ENCODE measurements around the gene CCT8. TPM values are rescaled to one million over a fixed set of nuclear protein-coding genes. Genes with fewer than 3 reads are reported as not detected.

The CCT8 gene
- total RNA-seq, 1 donor from 2014 or later = 308 TPM

DNA sequence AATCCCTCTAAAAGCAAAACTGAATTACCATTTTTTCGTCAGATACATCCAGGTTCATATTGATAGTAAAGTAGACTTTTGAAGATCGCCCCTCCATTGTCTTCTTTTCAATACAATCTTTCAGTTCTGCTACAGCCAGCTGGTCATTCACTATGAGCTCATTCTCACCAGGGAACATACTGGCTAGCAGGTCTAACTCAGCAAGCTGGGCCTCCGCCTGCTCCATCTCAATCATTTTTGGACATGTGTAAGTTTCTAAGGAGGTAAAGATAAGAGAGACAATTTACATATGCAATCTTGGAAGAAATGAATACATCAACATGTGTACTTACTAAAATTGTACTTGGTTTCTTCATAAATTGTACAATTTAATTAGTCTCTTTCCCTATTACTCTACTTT lies 65.1 kb downstream of the CCT8 start:
- no peaks in the 10 kb centered on the region for H3K36me3 Mint-ChIP-seq (ENCODE audit: low read depth)
- no peak for TF ChIP-seq CTCF (conservative IDR thresholded peaks at IDR 0.05)
- no peaks in the 10 kb centered on the region for H3K4me1 Mint-ChIP-seq
- no peak overlapping the region for H3K4me3 Mint-ChIP-seq
- no peaks in the 10 kb centered on the region for H3K9me3 Mint-ChIP-seq
- H3K27ac Mint-ChIP-seq (ENCODE audit: unreplicated experiment) = no peak overlapping the region
- DNase-seq (ENCODE audit: low read depth, low spot score) = no peak
- no peaks in the 10 kb centered on the region for H3K27me3 Mint-ChIP-seq (ENCODE audit: low read depth)

DNA sequence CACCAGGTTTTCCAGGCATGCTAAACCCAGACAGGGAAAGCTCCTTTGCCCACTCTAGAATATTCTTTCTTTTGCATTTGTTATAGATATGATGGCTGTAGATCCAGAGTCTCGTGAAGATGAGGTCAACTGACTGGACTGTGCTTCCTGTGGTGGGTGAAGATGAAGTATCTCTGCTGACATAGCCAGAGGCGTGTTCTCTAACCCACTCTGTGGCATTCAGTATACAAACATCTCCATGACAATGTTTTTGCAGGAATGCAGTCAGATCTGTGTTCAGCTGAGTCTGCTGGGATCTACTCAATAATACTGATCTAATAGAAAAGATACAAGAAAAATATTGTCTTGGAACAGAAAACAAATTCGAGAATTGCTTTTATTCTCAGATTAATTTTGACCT lies 65.6 kb downstream of the CCT8 start:
- Mint-ChIP-seq H3K36me3 (ENCODE audit: low read depth) (no peaks in the 10 kb centered on the region), H3K27ac (ENCODE audit: unreplicated experiment) (no peak overlapping the region), H3K4me3 (no peak overlapping the region), H3K27me3 (ENCODE audit: low read depth) (no peaks in the 10 kb centered on the region), H3K9me3 (no peaks in the 10 kb centered on the region), H3K4me1 (peaks cover 2% of the 10 kb centered on the region)
- no peak for TF ChIP-seq CTCF (conservative IDR thresholded peaks at IDR 0.05)
- no peak for DNase-seq (ENCODE audit: low read depth, low spot score)

DNA sequence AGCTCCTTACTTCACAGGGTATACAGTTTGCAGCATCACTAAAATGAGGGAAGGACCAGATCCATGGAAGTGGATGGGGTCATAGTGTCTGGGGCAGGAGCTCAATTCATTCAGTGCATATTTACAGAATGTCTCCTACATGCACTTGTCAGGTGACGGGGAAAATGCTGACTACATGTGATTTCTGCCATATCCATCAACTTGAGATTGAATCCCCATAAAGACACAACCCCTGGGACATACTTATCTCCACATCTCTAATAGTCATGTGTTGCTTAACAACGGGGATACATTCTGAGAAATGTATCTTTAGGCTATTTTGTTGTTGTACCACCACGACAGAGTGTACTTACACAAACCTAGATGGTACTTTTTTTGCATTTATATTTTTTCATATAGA lies 66.3 kb downstream of the CCT8 start:
- Mint-ChIP-seq H3K4me1 (peaks cover 7% of the 10 kb centered on the region), H3K9me3 (no peaks in the 10 kb centered on the region), H3K4me3 (no peak overlapping the region), H3K27ac (ENCODE audit: unreplicated experiment) (no peak overlapping the region), H3K36me3 (ENCODE audit: low read depth) (no peaks in the 10 kb centered on the region), H3K27me3 (ENCODE audit: low read depth) (no peaks in the 10 kb centered on the region)
- DNase-seq (ENCODE audit: low read depth, low spot score) = no peak
- no peak for TF ChIP-seq CTCF (conservative IDR thresholded peaks at IDR 0.05)

Other genes with a start within 250 kb of the CCT8 start
- gene LTN1, start 80.8 kb downstream of the CCT8 start, total RNA-seq = 21.2 and 24.5 TPM in 2 replicates
- gene RWDD2B, start 54.3 kb downstream of the CCT8 start, total RNA-seq = 8.7 and 9.9 TPM in 2 replicates
- 29.5 and 31.7 TPM in 2 replicates for gene USP16, start 49.0 kb downstream of the CCT8 start, total RNA-seq
- not detected in 2 replicates for gene MAP3K7CL, start 57.0 kb upstream of the CCT8 start, total RNA-seq
- gene BACH1, start 225.3 kb upstream of the CCT8 start, total RNA-seq = 66.4 and 69.2 TPM in 2 replicates